Lower leg skin (tissue), 3 donors: Measurements from ENCODE around the gene WNT6.

Experiments used
- CTCF ChIP-seq, 3 donors: fragments of 450-650 bp; IDR thresholded peaks; one replicate each; pipeline ENCODE4 v1.5.1; 2016; ENCODE audit warnings: antibody characterized with exemption in 3 of 3, mild to moderate bottlenecking in 3 of 3, moderate library complexity in 2 of 3
- POLR2A ChIP-seq, 2 donors: fragments of 450-650 bp; IDR thresholded peaks; one replicate each; pipeline ENCODE4 v1.6.1; 2016 to 2017; ENCODE audit warnings: antibody characterized with exemption in 2 of 2, mild to moderate bottlenecking in 1 of 2, moderate library complexity in 1 of 2

GRCh38 chr2:218902427-218902826 lies 42.8 kb downstream of the WNT6 start:
- no peak for TF ChIP-seq CTCF (IDR thresholded peaks at IDR 0.05)
- no peak for TF ChIP-seq POLR2A (IDR thresholded peaks at IDR 0.05)
